Thoracic aorta (tissue), 2 donors: ENCODE data around the gene LPAR1. TPM values are rescaled to one million over a fixed set of nuclear protein-coding genes. Genes with fewer than 3 reads are reported as not detected.
"Not testable (repeated sequence)": the region's sequence is repeated elsewhere in the genome, so short reads cannot be mapped to it uniquely, and the experiment has no call there.

Experiments
- ATAC-seq: fragments of 150-250 bp; one replicate; pipeline ENCODE4 v1.8.0; 2017; ENCODE audit warnings: low read depth; ENCODE audit not compliant: insufficient number of reproducible peaks, low FRiP score
- DNase-seq: peaks from one replicate; pipeline ENCODE4 v3.0.0-alpha.2; 2020; ENCODE audit warnings: low spot score
- H3K27ac ChIP-seq, 2 donors: fragments of 200-600 bp; sonication (generic); 1 replicate in 1 of 2; 2 replicates in 1 of 2; pipeline ENCODE4 v1.5.1; 2016; ENCODE audit warnings: mild to moderate bottlenecking in 2 of 2, moderate library complexity in 2 of 2
- H3K27me3 ChIP-seq: fragments of 200-600 bp; sonication (generic); replicated peaks from 2 replicates; pipeline ENCODE4 v1.6.0; 2016; ENCODE audit warnings: mild to moderate bottlenecking; ENCODE audit not compliant: insufficient read depth
- H3K36me3 ChIP-seq: fragments of 200-600 bp; sonication (generic); one replicate; pipeline ENCODE4 v1.5.1; 2016
- H3K4me1 ChIP-seq, 2 donors: fragments of 200-600 bp; sonication (generic); 1 replicate in 1 of 2; 2 replicates in 1 of 2; pipeline versions ENCODE4 v1.5.1 to v1.6.0; 2016; ENCODE audit warnings: low read depth in 2 of 2, mild to moderate bottlenecking in 1 of 2; ENCODE audit not compliant: control insufficient read depth in 1 of 2
- H3K4me3 ChIP-seq: fragments of 200-600 bp; sonication (generic); 2 replicates; pipeline ENCODE4 v1.5.1; 2016; ENCODE audit warnings: mild to moderate bottlenecking
- H3K9me3 ChIP-seq: fragments of 200-600 bp; sonication (generic); 2 replicates; pipeline ENCODE4 v1.5.1; 2016
- CTCF ChIP-seq: fragments of 200-600 bp; sonication (generic); IDR thresholded peaks from one replicate; pipeline ENCODE4 v1.5.1; 2019; ENCODE audit warnings: antibody characterized with exemption
- total RNA-seq, 2 donors: library from RNA; depleted of rRNA; stranded (reverse); fragments of >200 nt; gene quantifications; one replicate each; pipeline versions ENCODE4 v1.1.0 to v1.2.3, GENCODE V29; 2016

LPAR1 gene
- total RNA-seq, 2 donors from 2014 or later, result 85.1 to 94.0 TPM

GRCh38 chr9:110869931-110870330 is 168.3 kb downstream of the LPAR1 start:
- no peaks in the 10 kb centered on the region for H3K9me3 ChIP-seq
- TF ChIP-seq CTCF, result no peak
- ATAC-seq, result no peak

GRCh38 chr9:110864011-110864410 is 174.3 kb downstream of the LPAR1 start:
- H3K27me3 ChIP-seq, result no peaks in the 10 kb centered on the region
- H3K9me3 ChIP-seq, result no peaks in the 10 kb centered on the region
- DNase-seq (no peak), ATAC-seq (no peak)
- H3K36me3 ChIP-seq, result no peaks in the 10 kb centered on the region
- TF ChIP-seq CTCF, result no peak
- H3K4me1 ChIP-seq, result peaks cover 5 to 16% of the 10 kb centered on the region in 2 donors
- H3K4me3 ChIP-seq, result no peak overlapping the region
- H3K27ac ChIP-seq, result peak overlapping the region; percentile 71 to 90

More at GRCh38 chr9:110869931-110870330, 168.3 kb downstream of the LPAR1 start:
- Histone ChIP-seq H3K36me3 (no peaks in the 10 kb centered on the region), H3K27me3 (no peaks in the 10 kb centered on the region), H3K4me3 (no peak overlapping the region), H3K27ac (no peak overlapping the region), H3K4me1 (peaks cover 0 to 3% of the 10 kb centered on the region in 2 donors)
- DNase-seq, result no peak

- H3K27me3 ChIP-seq, H3K9me3 ChIP-seq, H3K36me3 ChIP-seq, DNase-seq, H3K4me3 ChIP-seq, ATAC-seq: not testable (repeated sequence)
- Histone ChIP-seq H3K27ac (peak overlapping the region; percentile 71 to 90), H3K4me1 (peaks cover 5 to 13% of the 10 kb centered on the region in 2 donors)
Observed at GRCh38 chr9:110861370-110862110, 176.7 kb downstream of the LPAR1 start.

GRCh38 chr9:110856772-110857171 is 181.5 kb downstream of the LPAR1 start:
- no peak for TF ChIP-seq CTCF

GRCh38 chr9:110850401-110851135 is 187.7 kb downstream of the LPAR1 start:
- DNase-seq, result no peak
- Histone ChIP-seq H3K36me3 (no peaks in the 10 kb centered on the region), H3K4me1 (peaks cover 4 to 12% of the 10 kb centered on the region in 2 donors), H3K9me3 (peaks cover 7% of the 10 kb centered on the region), H3K27me3 (no peaks in the 10 kb centered on the region), H3K4me3 (no peak overlapping the region), H3K27ac (no peak overlapping the region)
- TF ChIP-seq CTCF, result no peak
- ATAC-seq, result no peak

More at GRCh38 chr9:110856772-110857171, 181.5 kb downstream of the LPAR1 start:
- no peaks in the 10 kb centered on the region for H3K36me3 ChIP-seq
- no peaks in the 10 kb centered on the region for H3K27me3 ChIP-seq
- no peak overlapping the region for H3K4me3 ChIP-seq
- peaks cover 10% of the 10 kb centered on the region for H3K9me3 ChIP-seq
- no peaks in the 10 kb centered on the region for H3K4me1 ChIP-seq
- no peak overlapping the region for H3K27ac ChIP-seq
- DNase-seq (no peak), ATAC-seq (no peak)
